ENCODE results near the gene PRRG1. TPM values are rescaled to one million over a fixed set of nuclear protein-coding genes. Genes with fewer than 3 reads are reported as not detected.

The PRRG1 gene
- total RNA-seq, 1 experiment from 2014 or later: 12.8 TPM

DNA sequence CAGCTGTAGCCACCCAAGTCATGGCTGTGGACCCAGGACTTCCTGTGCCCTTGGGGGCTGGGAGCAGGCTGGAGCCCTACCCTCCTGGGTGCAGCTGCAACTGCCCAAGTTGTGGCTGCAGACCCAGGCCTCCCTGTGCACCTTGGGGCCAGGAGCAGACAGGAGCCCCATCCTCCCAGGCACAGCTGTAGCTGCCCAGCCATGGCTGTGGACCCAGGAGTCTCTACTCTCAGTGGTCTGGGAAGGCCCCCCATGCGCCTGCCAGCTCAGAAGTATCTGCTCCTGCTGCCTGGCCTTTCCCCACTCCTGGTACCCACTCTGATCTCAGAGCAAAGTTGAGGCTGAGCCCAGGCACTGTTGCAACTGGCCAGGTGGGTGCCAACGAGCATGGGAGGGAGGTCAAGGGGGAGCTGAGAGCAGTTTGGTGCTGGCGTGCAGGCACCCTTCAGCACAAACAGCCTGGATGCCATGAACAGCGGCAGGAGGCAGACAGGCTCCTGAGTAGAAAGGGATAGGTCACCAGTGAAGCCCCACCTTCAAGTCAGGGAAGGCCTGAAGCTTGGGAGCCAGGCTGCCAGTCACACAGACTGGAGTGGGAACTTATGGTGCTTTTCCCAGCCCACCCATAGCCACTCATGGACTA lies 21.5 kb downstream of the PRRG1 start:
- DNase-seq (no peak), ATAC-seq (no peak)
- TF ChIP-seq, protein P1, sequence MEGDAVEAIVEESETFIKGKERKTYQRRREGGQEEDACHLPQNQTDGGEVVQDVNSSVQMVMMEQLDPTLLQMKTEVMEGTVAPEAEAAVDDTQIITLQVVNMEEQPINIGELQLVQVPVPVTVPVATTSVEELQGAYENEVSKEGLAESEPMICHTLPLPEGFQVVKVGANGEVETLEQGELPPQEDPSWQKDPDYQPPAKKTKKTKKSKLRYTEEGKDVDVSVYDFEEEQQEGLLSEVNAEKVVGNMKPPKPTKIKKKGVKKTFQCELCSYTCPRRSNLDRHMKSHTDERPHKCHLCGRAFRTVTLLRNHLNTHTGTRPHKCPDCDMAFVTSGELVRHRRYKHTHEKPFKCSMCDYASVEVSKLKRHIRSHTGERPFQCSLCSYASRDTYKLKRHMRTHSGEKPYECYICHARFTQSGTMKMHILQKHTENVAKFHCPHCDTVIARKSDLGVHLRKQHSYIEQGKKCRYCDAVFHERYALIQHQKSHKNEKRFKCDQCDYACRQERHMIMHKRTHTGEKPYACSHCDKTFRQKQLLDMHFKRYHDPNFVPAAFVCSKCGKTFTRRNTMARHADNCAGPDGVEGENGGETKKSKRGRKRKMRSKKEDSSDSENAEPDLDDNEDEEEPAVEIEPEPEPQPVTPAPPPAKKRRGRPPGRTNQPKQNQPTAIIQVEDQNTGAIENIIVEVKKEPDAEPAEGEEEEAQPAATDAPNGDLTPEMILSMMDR (conservative IDR thresholded peaks at IDR 0.05; ENCODE audit: low read depth, low read length): no peak
- TF ChIP-seq EZH2phosphoT487 (IDR thresholded peaks at IDR 0.05; ENCODE audit: borderline replicate concordance, low read length): no peak
- no peak for TF ChIP-seq EZH2 (IDR thresholded peaks at IDR 0.05; ENCODE audit: low read length, unreplicated experiment)
- Histone ChIP-seq H2AFZ (ENCODE audit: low read length) (no peak overlapping the region), H3K36me3 (ENCODE audit: low read depth, low read length) (no peaks in the 10 kb centered on the region; the same call in 1 of the 2 replicates), H3K4me2 (ENCODE audit: low read length) (no peak overlapping the region), H3K27ac (ENCODE audit: low read length) (no peak overlapping the region), H3K4me1 (ENCODE audit: insufficient read depth, low read length) (no peaks in the 10 kb centered on the region), H3K9me2 (replicated peaks; ENCODE audit: low read length) (no peaks in the 10 kb centered on the region), H3K27me3 (ENCODE audit: low read length) (no peaks in the 10 kb centered on the region), H3K4me3 (ENCODE audit: low read length) (no peak overlapping the region), H3K9me3 (ENCODE audit: low read length) (no peaks in the 10 kb centered on the region), H3F3A (ENCODE audit: low read length, unreplicated experiment) (no peaks in the 10 kb centered on the region), H3K79me2 (ENCODE audit: low read length) (peaks cover 57% of the 10 kb centered on the region), H3K9ac (ENCODE audit: low read length) (no peak overlapping the region), H4K20me1 (ENCODE audit: low read length) (no peaks in the 10 kb centered on the region)
- POLR2A ChIA-PET (ENCODE audit: unreplicated experiment): no interaction called here
- BruUV-seq (replicated peaks): no TSS peak
- intact Hi-C loops (cut with micrococcal nuclease): no loop called here
- CTCF ChIA-PET: no interaction called here

DNA sequence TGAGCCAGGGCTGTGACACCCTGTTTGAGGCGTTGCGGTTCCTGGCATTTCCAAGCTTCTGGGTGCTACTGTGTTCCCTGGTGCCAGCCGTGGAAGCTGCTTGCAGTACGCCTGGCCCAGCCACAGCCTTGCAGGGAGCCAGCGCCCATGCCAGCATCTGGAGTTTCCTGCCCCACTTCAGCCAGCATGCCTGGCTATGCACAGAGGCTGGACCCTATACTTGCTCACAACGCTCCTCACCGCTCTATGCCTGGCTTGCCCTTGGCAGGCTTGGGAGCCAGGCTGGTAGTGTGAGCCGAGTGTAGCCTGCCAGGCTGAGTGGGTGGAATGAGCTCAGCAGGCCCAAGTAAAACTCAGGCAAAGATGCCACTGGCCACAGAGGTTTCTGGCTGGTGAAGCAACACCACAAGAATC lies 22.4 kb downstream of the PRRG1 start:
- H3K27ac ChIP-seq (ENCODE audit: low read length): no peak overlapping the region
- no peak for ATAC-seq
- ChIA-PET POLR2A (ENCODE audit: unreplicated experiment) (no interaction called here), CTCF (no interaction called here)
- H3K9ac ChIP-seq (ENCODE audit: low read length): no peak overlapping the region
- no peaks in the 10 kb centered on the region for H4K20me1 ChIP-seq (ENCODE audit: low read length)
- no peak overlapping the region for H2AFZ ChIP-seq (ENCODE audit: low read length)
- no peaks in the 10 kb centered on the region for H3K9me2 ChIP-seq (replicated peaks; ENCODE audit: low read length)
- no peaks in the 10 kb centered on the region for H3K27me3 ChIP-seq (ENCODE audit: low read length)
- no peaks in the 10 kb centered on the region for H3F3A ChIP-seq (ENCODE audit: low read length, unreplicated experiment)
- BruUV-seq (replicated peaks): no TSS peak
- H3K36me3 ChIP-seq (ENCODE audit: low read depth, low read length): no peaks in the 10 kb centered on the region; the same call in 1 of the 2 replicates
- H3K4me3 ChIP-seq (ENCODE audit: low read length): no peak overlapping the region
- H3K79me2 ChIP-seq (ENCODE audit: low read length): peaks cover 56% of the 10 kb centered on the region
- no peak overlapping the region for H3K4me2 ChIP-seq (ENCODE audit: low read length)
- no peak for TF ChIP-seq EZH2 (IDR thresholded peaks at IDR 0.05; ENCODE audit: low read length, unreplicated experiment)
- TF ChIP-seq, protein P1 (conservative IDR thresholded peaks at IDR 0.05; ENCODE audit: low read depth, low read length): no peak
- TF ChIP-seq EZH2phosphoT487 (IDR thresholded peaks at IDR 0.05; ENCODE audit: borderline replicate concordance, low read length): no peak
- intact Hi-C loops (cut with micrococcal nuclease): no loop called here
- no peaks in the 10 kb centered on the region for H3K9me3 ChIP-seq (ENCODE audit: low read length)
- DNase-seq: no peak
- H3K4me1 ChIP-seq (ENCODE audit: insufficient read depth, low read length): no peaks in the 10 kb centered on the region

DNA sequence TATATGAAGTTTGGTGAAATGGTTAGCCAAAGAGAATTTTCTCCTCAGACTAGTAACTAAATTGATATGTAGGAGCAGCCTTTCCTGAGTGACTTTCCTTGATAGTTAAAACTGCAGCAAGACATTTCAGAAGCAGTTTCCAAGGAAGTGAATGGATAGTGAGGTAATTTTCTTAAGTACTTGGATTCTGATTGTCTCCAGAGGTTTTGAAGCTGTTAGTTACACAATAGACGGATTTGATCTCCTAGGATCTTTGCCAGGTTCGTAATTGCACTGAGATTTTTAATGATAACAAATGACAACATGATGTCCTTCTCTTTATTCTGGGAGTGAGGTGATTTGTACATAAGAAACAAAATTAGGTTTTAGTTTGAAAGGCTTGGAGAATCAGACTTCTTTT lies 29.2 kb downstream of the PRRG1 start:
- intact Hi-C loops (cut with micrococcal nuclease): no loop called here
- BruUV-seq (replicated peaks): no TSS peak
- DNase-seq: no peak
- no peaks in the 10 kb centered on the region for H3K9me3 ChIP-seq (ENCODE audit: low read length)
- H3K27ac ChIP-seq (ENCODE audit: low read length): no peak overlapping the region
- peaks cover 25% of the 10 kb centered on the region for H3K4me1 ChIP-seq (ENCODE audit: insufficient read depth, low read length)
- H2AFZ ChIP-seq (ENCODE audit: low read length): no peak overlapping the region
- no peak overlapping the region for H3K4me3 ChIP-seq (ENCODE audit: low read length)
- TF ChIP-seq EZH2phosphoT487 (IDR thresholded peaks at IDR 0.05; ENCODE audit: borderline replicate concordance, low read length): no peak
- H3K36me3 ChIP-seq (ENCODE audit: low read depth, low read length): no peaks in the 10 kb centered on the region
- H3K79me2 ChIP-seq (ENCODE audit: low read length): peaks cover 85% of the 10 kb centered on the region
- no peaks in the 10 kb centered on the region for H3F3A ChIP-seq (ENCODE audit: low read length, unreplicated experiment)
- ATAC-seq: no peak
- peaks cover 8% of the 10 kb centered on the region; the same call in 1 of the 2 replicates for H4K20me1 ChIP-seq (ENCODE audit: low read length)
- no peaks in the 10 kb centered on the region for H3K9me2 ChIP-seq (replicated peaks; ENCODE audit: low read length)
- POLR2A ChIA-PET (ENCODE audit: unreplicated experiment): no interaction called here
- no peak overlapping the region for H3K4me2 ChIP-seq (ENCODE audit: low read length)
- CTCF ChIA-PET: no interaction called here
- no peaks in the 10 kb centered on the region for H3K27me3 ChIP-seq (ENCODE audit: low read length)
- no peak overlapping the region for H3K9ac ChIP-seq (ENCODE audit: low read length)

All from PC-3 (cell line).